NCI-H2029 (cell line): ENCODE data around the gene GALNT7.
A peak's percentile ranks its signal among the peaks of the same experiment; 100 is the strongest.

Experiments used
- DNase-seq: peaks from one replicate; lab custom pipeline; 2025; lab: John Stamatoyannopoulos, UW

GALNT7 gene

DNA sequence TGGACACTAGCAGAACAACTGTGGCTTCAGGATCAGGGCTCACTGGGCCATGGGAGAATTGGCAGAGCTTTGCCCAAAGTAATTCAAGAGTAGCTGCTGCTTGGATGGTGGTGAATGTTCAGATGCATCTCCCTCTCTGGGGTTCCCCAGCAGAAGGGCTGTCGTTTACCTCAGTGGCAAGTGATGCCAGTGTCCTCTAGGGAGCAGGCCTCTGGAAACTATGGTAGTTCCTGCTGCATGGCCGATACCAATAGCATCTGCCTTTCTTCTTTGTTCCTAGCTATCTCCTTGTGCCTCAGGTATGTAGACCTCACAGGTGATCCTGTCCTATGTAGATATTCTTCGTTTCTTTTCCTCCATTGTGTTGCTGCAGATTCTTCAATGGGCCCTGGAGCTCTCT, 139.2 kb downstream of the GALNT7 start:
- DNase-seq = no peak

- no peak for DNase-seq
These were observed 142.8 kb downstream of the GALNT7 start for GRCh38 chr4:173311368-173311767.

DNA sequence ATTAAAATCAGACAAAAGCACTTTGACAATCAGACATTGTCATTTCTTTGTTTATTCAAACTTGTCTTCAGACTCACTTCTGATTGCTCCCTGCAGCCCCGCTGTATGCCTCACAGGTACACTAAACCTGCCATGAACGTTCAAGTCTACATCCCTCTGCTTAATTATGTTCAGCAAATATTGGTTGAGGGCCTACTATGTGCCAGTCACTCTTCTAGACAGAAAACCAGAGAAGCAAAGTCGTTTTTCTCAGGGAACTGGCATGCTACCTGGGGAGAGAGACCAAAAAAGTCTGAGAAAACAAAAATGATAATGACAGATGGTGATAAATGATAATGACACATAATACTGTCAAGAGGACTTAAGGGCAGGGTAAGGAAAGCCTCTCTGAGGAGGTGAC, 146.1 kb downstream of the GALNT7 start:
- no peak for DNase-seq

DNA sequence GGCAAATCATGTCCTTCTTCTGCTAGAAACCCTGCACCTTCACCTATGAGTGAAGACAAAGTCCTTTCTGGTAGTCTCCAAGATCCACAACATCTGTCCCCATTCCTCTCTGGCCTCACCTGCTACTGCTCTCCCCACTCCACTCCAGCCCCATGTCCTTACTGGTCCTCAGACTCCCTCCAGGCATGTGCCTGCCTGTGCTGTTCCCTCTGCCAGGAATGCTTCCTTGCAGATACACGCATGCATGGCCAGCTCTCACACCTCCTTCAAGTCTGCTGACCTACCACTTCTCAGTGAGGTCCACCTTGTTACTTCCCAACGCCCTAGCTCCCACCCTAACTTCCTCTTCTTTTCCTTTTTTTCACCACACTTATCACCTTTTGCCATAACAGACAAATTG, 147.4 kb downstream of the GALNT7 start:
- no peak for DNase-seq

DNA sequence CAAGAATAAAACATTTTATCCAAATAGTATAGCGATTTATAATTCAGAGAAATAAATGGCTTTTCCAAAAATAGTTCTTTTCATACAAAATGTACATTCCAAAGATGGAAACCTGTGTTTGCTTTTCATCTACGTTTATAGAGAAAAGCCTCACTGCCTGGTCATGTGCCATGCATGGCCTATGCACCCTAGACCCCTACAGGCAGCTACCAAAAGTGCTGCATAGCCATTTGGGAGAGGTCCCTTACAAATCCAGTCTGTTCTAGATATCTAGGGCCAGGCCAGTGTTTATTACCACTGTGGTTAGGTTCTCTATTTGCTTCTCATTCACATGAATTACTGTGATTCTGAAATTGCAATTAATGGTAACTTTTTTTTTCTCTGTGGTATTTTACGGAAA, 148.4 kb downstream of the GALNT7 start:
- no peak for DNase-seq

- DNase-seq = no peak
These were observed 149.6 kb downstream of the GALNT7 start for GRCh38 chr4:173318240-173318639.

DNA sequence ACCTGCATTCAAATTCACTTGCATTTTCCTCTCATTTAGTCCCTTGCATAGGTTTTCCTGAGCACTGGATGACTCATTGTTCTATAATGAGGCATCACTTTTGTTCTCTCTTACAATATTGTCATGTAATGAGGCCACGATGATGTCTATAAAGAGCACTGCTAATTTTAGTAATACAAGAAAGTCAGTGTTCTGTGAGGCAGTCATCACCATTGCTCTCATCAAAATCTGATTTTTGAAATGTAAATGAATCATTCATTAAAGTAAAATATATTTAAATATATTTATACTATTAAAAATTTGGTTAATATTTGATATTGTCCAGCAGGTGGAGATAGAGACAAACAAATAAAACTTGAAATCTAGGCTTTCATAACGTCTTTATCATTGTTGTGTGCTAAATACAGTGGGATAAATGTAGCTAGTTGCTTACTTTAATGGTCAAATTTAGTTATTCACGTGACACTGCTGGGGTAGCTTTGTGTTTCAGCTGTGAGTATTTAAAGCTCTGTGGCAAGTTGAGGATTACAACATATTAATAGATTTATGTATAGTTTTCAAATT, 150.1 kb downstream of the GALNT7 start:
- peak; percentile 15 for DNase-seq

- DNase-seq = no peak
These were observed 151.1 kb downstream of the GALNT7 start for GRCh38 chr4:173319696-173320095.

DNA sequence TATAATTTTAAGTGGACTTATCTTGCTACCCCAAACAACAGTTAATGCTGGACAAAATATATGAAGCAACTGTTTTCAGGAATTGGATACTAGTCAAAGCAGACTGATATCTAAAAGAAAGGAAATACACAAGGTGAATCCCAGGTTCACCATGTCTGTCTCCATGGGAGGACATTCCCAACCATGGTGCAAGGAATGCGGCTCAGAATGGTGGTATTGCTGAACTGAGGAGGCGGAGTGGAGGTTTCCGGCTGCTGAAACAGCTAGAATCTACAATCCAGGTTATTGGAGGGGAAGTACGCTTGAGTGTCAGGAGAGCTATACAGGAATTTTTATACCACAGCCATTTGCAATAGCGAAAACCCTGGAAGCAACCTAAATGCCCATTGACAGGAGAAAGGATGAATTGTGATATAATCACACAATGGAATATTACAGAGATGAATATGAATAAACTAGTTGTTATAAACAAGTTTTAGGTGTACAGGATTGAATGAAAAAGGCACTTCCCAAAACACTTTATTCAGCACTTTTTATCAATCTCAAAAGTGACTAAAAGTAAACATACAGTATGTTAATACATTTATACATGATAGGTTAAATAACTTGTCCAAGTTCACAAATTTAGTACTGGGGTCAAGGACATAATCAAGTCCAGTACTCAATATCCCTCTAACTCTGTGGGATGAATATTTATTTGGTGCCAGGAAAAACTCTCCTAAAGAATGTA, 156.6 kb downstream of the GALNT7 start:
- no peak for DNase-seq

DNA sequence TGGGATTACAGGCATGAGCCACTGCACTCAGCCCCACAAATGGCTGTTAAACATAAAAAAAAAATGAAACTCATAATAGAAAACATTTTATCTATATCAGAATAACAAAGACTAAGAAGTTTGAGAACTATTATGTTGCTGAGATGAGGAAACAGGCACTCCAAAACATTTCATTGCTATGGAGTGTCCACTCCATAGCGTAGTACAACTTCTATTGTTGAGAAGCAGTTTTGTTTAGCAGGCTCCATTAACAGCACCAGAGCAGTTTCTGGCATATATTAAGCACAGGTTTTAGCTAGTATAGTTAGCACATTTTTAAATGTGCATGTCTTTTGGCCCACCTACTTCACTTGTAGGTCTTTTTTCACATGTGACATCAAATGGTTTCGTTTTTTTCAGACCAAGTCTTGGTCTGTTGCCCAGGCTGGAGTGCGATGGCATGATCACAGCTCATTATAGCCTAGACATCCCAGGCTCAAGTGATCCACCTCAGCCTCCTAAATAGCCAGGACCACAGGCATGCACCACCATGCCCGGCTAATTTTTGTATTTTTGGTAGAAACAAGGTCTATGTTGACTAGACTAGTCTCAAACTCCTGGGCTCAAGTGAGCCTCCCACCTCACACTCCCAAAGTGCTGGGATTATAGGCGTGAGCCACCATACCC, 159.8 kb downstream of the GALNT7 start:
- peak; percentile 29 for DNase-seq

DNA sequence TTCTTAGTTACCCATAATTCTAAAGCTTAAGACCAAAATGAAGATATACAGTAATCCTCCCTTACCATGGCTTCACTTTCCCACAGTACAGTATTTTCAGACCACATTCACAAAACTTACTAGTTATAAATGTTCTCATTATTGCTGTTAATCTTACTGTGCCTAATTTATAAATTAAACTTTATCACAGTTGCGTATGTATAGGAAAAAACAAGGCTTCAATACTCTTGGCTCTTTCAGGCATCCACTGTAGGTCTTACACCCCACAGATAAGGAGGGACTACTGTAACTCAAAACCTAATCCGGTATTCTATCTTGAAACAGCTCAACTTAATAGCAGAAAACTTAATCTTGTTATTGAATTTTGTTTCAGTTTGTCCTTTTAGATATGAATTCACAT, 162.0 kb downstream of the GALNT7 start:
- DNase-seq = no peak

GRCh38 chr4:173332021-173332487, 163.4 kb downstream of the GALNT7 start:
- DNase-seq = no peak

DNA sequence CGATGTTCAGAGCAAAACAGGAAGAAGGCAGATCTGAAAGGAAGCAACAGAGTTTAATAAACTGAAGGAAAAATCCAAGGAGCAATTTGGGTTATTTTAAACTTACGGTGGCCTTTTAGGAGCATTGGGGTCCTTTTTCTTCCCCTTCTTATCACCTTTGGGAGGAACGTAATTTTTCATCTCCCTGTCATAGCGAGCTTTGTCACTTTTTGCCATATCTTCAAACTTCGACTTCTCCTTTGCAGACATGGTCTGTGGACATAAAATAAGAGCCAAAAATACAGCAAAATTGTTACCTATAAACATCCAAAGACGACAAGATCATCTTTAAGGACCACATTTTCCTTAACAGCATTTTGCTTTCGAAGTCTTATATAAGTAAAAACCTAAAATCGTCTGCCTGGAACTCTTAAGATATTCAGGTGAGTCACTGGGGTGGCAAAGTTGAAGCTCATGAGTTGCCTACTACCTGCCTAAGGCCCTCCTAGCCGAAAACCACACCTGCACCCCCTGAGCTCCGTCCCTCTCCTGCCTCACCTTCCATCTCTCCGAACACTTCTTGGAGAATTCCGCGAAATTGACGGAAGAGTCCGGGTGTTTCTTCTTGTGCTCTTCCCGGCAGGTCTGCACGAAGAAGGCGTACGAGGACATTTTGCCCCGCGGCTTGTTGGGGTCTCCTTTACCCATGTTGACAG, 164.5 kb downstream of the GALNT7 start:
- DNase-seq = no peak

DNA sequence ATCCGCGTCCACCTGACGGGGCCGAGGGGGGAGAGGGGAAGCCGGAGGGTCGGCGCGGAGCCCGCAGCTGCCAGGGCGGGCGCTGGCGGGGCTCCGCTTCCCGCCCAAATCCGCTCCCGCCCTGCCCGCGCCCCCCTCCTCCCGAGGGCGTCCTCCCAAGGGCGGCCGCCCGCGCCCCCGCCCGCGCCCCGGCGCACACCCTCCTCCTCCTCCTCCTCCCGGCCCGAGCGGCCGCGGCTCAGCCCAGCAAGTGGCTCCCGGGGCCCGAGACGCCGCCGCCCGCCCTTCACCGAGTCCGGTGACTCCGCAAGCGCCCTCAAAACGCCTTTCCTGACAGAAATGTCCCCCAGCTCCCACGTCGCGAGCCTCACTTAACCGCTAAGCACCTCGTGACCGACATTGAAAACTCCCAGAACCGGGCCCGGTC, 165.1 kb downstream of the GALNT7 start:
- DNase-seq = peak; percentile 32

DNA sequence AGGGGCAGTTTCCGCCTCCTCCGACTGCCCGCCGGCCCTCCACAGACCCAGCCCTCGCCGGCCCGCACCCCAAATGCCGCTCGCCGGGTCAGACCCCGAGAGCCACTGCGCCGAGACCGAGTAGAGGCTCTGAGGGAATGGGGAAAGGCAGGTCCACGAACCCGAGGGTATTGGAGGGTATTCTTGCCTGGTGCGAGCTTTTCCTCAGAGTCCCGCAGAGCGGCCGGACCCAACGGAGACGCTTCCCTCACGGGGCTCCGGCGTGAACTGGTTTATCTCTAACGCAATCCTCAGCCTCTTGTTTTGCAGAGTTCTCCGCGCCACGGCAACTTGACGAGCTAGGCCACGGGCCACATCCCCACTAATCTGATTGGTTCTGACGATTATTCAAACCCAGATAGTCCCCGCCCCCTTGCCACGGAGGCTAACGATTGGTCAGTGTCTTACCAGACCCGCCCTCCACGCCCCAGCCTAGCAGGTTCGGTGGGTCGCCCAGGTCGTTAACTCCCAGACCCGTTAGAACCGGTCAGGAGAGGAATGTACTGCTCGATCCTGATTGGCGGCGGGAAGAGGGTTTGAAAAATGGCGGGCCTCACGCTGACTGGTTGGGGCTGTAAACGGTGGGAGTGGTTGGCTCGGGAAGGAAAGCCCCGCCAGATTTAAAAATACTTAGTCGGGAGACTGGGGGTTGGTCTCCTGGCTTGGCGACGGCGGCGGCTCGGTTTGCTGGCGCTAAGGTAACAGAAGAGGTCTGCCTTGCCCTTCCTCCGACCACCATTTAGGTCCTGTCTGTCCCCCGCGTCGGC, 165.7 kb downstream of the GALNT7 start, which contains the start of gene HMGB2:
Gene HMGB2, minus strand, starts transcription at position 274 of the 806 bp plus-strand sequence. CDS start 709 bp downstream, outside the sequence.
- peak; percentile 99 for DNase-seq

- DNase-seq = peak; percentile 84
These were observed 166.5 kb downstream of the GALNT7 start for GRCh38 chr4:173334891-173335752.

DNA sequence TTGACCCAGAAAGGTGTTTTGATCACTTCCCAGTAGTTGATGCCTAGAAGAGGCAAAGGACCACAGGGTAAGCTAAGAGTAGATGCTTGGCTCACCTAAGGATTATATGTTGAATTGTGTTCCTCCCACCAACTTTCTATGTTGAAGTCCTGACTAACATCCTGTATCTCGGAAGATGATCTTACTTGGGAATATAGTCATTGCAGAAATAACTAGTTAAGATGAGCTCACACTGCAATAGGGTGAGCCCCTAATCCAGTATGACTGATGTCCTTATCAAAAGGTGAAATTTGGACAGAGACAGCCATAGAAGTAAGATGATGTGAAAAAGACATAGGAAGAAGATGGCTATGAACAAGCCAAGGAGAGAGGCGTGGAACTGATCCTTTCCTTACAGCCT, 168.9 kb downstream of the GALNT7 start:
- DNase-seq = no peak

DNA sequence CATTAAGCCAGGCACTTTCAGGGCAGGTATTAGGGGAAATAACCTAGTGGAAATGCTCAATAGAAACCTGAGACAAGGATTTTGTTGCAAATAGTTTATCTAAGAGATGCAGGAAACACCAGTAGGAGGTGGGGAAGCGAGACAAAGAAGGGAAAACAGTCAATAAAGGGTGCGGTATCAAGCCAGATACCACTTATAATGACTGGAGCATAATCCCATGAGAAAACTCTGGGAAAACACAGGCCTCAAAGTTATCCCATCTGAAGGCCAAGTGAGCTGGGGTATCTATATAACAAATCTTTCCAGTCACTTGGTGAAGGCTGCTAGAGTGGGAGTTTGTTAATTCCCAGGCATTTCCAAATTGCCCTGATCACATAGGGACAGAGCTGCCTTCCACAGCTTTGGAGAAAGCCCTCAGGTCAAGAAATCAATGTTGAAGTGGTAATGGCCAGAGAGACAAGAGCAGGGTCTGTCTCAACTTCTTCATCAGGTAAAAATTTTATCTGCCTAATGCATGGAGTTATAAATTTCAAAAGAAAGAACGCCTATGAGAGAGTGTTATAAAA, 175.3 kb downstream of the GALNT7 start:
- no peak for DNase-seq

- no peak for DNase-seq
These were observed 177.0 kb downstream of the GALNT7 start for GRCh38 chr4:173345648-173346047.

DNA sequence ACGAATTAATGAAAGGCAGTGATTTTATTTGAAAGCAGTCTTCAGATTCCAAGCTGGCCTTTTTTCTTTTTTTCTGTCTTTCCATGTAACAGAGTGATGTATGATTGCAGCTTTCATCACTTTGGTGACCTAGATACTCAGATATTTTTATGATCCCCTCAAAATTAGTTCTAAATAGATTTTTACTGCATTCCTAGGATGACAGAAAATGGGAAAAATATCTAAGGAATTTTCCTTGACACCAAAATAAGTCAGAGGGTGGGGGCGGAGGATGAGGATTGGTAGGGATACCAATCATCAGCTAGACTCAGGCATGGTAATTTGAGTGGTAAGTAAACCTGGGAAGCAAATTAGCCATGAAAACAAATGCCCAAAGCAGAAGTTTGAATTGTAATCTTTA, 177.5 kb downstream of the GALNT7 start:
- no peak for DNase-seq
